GM21367 (cell line): Measurements from ENCODE around the gene ABCB11.

Experiments
- ATAC-seq: cut with Tn5 transposase; IDR thresholded peaks from one replicate; pipeline ENCODE4 v1.9.1; 2021; ENCODE audit not compliant: unreplicated experiment

The ABCB11 gene

GRCh38 chr2:168978461-168978861 is 52.7 kb downstream of the ABCB11 start:
- ATAC-seq = no peak

- no peak for ATAC-seq
Measured at GRCh38 chr2:168977608-168978007, 53.5 kb downstream of the ABCB11 start.

- no peak for ATAC-seq
Measured at GRCh38 chr2:168976034-168976654, 55.0 kb downstream of the ABCB11 start.

- ATAC-seq = no peak
Measured at GRCh38 chr2:168974428-168974827, 56.7 kb downstream of the ABCB11 start.

- ATAC-seq = no peak
Measured at GRCh38 chr2:168971261-168971660, 59.9 kb downstream of the ABCB11 start.

GRCh38 chr2:168970711-168971233 is 60.4 kb downstream of the ABCB11 start:
- ATAC-seq = no peak

GRCh38 chr2:168969865-168970264 is 61.3 kb downstream of the ABCB11 start:
- ATAC-seq = no peak

GRCh38 chr2:168968342-168968741 is 62.8 kb downstream of the ABCB11 start:
- no peak for ATAC-seq

- no peak for ATAC-seq
Measured at GRCh38 chr2:168964251-168964807, 66.8 kb downstream of the ABCB11 start.

- no peak for ATAC-seq
Measured at GRCh38 chr2:168962636-168963035, 68.5 kb downstream of the ABCB11 start.

GRCh38 chr2:168961450-168962229 is 69.5 kb downstream of the ABCB11 start:
- peak; percentile 93 for ATAC-seq

- no peak for ATAC-seq
Measured at GRCh38 chr2:168956392-168956791, 74.7 kb downstream of the ABCB11 start.

- ATAC-seq = no peak
Measured at GRCh38 chr2:168955321-168955720, 75.8 kb downstream of the ABCB11 start.

- ATAC-seq = no peak
Measured at GRCh38 chr2:168954256-168954655, 76.9 kb downstream of the ABCB11 start.

GRCh38 chr2:168952424-168952823 is 78.7 kb downstream of the ABCB11 start:
- no peak for ATAC-seq

- ATAC-seq = no peak
Measured at GRCh38 chr2:168951871-168952270, 79.3 kb downstream of the ABCB11 start.

GRCh38 chr2:168949324-168949723 is 81.8 kb downstream of the ABCB11 start:
- ATAC-seq = no peak

GRCh38 chr2:168948621-168949212 is 82.4 kb downstream of the ABCB11 start:
- ATAC-seq = no peak

GRCh38 chr2:168945508-168945907 is 85.6 kb downstream of the ABCB11 start:
- ATAC-seq = no peak

GRCh38 chr2:168944065-168944464 is 87.1 kb downstream of the ABCB11 start:
- no peak for ATAC-seq

- no peak for ATAC-seq
Measured at GRCh38 chr2:168941297-168941696, 89.8 kb downstream of the ABCB11 start.

GRCh38 chr2:168939918-168940317 is 91.2 kb downstream of the ABCB11 start:
- ATAC-seq = no peak
